Measurements from ENCODE around the gene PPP1R1C. TPM values are rescaled to one million over a fixed set of nuclear protein-coding genes. Genes with fewer than 3 reads are reported as not detected.

PPP1R1C gene
- total RNA-seq, 2 donors from 2014 or later = not detected

DNA sequence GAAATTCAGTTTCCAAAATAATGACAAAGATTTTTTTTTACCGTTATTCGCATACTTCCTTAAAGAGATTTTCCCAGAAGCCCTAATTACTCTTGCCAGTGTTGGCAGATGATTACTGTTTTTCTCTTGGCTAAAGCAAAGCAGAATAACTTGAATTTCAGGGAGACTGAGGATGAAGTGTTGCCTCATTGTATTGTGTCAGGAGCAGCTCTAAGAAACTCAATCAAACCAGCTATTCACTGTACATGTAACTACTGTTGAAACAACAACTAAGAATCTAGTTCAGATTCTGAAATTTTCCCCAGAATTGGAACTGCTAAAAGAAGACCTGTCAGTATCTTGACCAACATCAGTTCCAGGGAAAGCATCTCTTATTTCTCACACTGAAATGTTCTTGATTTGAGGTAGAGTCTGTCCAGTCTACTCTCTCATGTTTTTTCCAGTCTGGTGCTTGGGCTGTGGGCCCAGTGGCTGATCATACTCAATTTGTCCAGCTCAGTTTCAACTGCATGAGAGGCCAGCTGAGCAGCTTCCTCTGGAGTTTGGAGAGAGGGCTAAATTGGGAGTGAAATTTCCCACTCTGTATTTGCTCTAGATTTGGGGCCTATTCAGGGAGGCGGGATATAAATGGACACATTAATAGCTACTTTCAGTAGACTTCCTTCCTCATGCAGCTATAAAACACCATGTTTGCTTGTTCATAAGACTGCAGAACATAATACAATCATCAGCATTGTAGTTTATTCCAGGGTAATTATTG is 78.5 kb downstream of the PPP1R1C start:
- Histone ChIP-seq H3K36me3 (no peaks in the 10 kb centered on the region), H3K4me3 (no peak overlapping the region), H3K27ac (peak overlapping the region; percentile 56 to 62), H3K4me1 (ENCODE audit: control insufficient read depth in 1 of 2, low read depth in 2 of 2) (peaks cover 13 to 47% of the 10 kb centered on the region in 2 donors), H3K27me3 (replicated peaks; ENCODE audit: insufficient read depth) (no peaks in the 10 kb centered on the region), H3K9me3 (no peaks in the 10 kb centered on the region)
- no peak for DNase-seq (ENCODE audit: low spot score)
- TF ChIP-seq, protein P1, sequence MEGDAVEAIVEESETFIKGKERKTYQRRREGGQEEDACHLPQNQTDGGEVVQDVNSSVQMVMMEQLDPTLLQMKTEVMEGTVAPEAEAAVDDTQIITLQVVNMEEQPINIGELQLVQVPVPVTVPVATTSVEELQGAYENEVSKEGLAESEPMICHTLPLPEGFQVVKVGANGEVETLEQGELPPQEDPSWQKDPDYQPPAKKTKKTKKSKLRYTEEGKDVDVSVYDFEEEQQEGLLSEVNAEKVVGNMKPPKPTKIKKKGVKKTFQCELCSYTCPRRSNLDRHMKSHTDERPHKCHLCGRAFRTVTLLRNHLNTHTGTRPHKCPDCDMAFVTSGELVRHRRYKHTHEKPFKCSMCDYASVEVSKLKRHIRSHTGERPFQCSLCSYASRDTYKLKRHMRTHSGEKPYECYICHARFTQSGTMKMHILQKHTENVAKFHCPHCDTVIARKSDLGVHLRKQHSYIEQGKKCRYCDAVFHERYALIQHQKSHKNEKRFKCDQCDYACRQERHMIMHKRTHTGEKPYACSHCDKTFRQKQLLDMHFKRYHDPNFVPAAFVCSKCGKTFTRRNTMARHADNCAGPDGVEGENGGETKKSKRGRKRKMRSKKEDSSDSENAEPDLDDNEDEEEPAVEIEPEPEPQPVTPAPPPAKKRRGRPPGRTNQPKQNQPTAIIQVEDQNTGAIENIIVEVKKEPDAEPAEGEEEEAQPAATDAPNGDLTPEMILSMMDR (IDR thresholded peaks at IDR 0.05) = no peak
- ATAC-seq (ENCODE audit: insufficient number of reproducible peaks, low FRiP score, low read depth) = peak; percentile 37

DNA sequence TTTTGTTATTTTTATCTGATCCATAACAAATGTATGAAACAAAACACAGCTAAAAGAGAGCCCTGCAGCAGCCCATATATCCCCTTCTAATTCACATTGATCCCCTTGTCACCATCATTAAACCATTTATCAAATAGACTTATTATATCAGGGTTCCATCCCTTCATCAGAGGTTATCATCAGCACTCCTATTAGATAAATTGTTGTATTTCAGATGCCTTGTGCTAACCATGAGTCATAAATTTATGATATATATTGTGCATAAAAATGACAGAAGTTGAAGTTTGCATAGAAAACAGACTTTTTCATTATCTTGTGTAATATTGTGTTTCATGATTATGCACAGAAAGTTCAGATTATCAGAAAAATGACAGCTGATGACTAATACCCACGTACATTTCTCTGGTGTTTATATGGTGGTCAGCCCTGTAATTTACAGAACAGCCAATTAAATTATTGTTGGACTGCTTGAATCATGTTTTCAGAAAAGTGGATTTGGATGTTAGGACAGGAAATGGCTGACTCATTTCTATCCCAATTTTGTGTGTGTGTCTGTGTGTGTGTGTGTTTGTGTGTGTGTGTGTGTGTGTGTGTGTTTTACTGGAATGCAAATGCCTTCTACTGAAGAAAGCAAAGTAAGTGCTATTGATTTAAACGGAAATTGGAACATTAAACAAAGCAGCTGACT is 80.9 kb downstream of the PPP1R1C start:
- Histone ChIP-seq H3K4me1 (ENCODE audit: control insufficient read depth in 1 of 2, low read depth in 2 of 2) (peaks cover 14 to 49% of the 10 kb centered on the region in 2 donors), H3K36me3 (no peaks in the 10 kb centered on the region), H3K4me3 (no peak overlapping the region), H3K9me3 (no peaks in the 10 kb centered on the region), H3K27ac (peak overlapping the region; percentile 18 to 33), H3K27me3 (replicated peaks; ENCODE audit: insufficient read depth) (no peaks in the 10 kb centered on the region)
- DNase-seq (ENCODE audit: low spot score) (no peak), ATAC-seq (ENCODE audit: insufficient number of reproducible peaks, low FRiP score, low read depth) (peak; percentile 22)
- TF ChIP-seq, protein P1 (IDR thresholded peaks at IDR 0.05) = no peak

DNA sequence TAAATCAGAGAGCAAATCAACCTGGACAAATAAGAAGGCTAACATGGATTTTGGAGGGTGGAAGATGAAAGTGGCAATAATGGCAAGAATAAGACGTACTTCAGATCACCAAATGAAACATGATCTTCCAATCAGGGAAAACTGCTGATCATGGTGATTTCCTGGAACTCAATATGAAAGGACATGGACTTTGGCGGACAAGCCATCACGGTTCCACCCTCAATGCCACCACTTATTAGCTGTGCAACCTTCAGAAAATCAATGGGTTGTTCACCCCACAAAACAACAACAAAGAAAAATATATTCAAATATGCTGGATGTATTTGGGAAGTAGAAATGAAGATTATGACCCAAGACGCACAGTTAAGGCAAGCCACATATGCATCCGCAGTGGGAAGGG is 81.7 kb downstream of the PPP1R1C start:
- DNase-seq (ENCODE audit: low spot score) (no peak), ATAC-seq (ENCODE audit: insufficient number of reproducible peaks, low FRiP score, low read depth) (no peak)
- Histone ChIP-seq H3K27me3 (replicated peaks; ENCODE audit: insufficient read depth) (no peaks in the 10 kb centered on the region), H3K27ac (peak overlapping the region; percentile 26 to 33), H3K4me3 (no peak overlapping the region), H3K4me1 (ENCODE audit: control insufficient read depth in 1 of 2, low read depth in 2 of 2) (peaks cover 14 to 49% of the 10 kb centered on the region in 2 donors), H3K36me3 (no peaks in the 10 kb centered on the region), H3K9me3 (no peaks in the 10 kb centered on the region)
- TF ChIP-seq, protein P1 (IDR thresholded peaks at IDR 0.05) = no peak

DNA sequence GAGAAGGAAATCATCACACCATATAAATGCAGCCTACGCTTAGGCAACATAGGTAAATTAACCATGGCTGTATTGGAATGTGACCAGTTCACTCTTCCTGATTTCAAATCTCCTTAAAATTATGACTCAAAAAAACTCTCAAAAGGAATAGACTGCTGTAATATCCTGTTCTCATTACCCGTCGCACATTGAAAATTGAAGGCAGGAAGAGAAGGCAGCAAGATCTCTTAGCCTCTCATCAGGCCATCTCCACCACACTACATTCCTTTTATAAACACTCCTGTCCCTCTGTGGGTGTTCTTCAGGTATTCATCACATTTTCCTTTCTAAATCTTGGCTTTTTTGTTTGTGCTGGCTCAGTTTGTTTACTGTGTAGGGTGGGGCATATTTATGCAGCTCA is 83.2 kb downstream of the PPP1R1C start:
- TF ChIP-seq, protein P1 (IDR thresholded peaks at IDR 0.05) = no peak
- DNase-seq (ENCODE audit: low spot score) (no peak), ATAC-seq (ENCODE audit: insufficient number of reproducible peaks, low FRiP score, low read depth) (no peak)
- Histone ChIP-seq H3K4me1 (ENCODE audit: control insufficient read depth in 1 of 2, low read depth in 2 of 2) (peaks cover 14 to 49% of the 10 kb centered on the region in 2 donors), H3K27me3 (replicated peaks; ENCODE audit: insufficient read depth) (no peaks in the 10 kb centered on the region), H3K4me3 (no peak overlapping the region), H3K36me3 (no peaks in the 10 kb centered on the region), H3K9me3 (no peaks in the 10 kb centered on the region), H3K27ac (peak overlapping the region in 1 of 2 donors; percentile 13)

DNA sequence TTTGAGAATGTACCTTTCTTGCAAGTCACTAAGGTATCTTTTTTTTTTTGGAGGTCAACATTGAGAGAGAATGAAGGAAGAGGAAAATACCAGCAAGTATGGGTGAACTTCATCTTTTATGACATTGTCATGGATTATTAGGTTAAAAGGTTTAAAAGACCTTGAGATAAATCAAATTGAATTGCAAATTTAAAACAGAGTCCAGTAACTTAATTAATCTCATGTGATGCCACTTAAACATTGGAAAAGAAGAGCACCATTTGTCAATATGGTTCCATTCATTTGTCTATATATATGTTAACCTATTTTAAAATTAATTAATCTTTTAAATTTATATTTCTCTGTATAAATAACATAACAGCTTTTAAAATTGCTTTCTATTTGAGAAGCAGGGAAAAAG is 83.8 kb downstream of the PPP1R1C start:
- no peak for ATAC-seq (ENCODE audit: insufficient number of reproducible peaks, low FRiP score, low read depth)
- H3K27ac ChIP-seq = peak overlapping the region in 1 of 2 donors; percentile 13
- H3K4me3 ChIP-seq = no peak overlapping the region
- no peaks in the 10 kb centered on the region for H3K9me3 ChIP-seq
- peaks cover 14 to 43% of the 10 kb centered on the region in 2 donors for H3K4me1 ChIP-seq (ENCODE audit: control insufficient read depth in 1 of 2, low read depth in 2 of 2)
- TF ChIP-seq, protein P1 (IDR thresholded peaks at IDR 0.05) = no peak
- no peaks in the 10 kb centered on the region for H3K36me3 ChIP-seq
- DNase-seq (ENCODE audit: low spot score) = no peak
- H3K27me3 ChIP-seq (replicated peaks; ENCODE audit: insufficient read depth) = no peaks in the 10 kb centered on the region

Data from thoracic aorta (tissue), 2 donors.